ENCODE measurements around the gene NFIC.

DNA sequence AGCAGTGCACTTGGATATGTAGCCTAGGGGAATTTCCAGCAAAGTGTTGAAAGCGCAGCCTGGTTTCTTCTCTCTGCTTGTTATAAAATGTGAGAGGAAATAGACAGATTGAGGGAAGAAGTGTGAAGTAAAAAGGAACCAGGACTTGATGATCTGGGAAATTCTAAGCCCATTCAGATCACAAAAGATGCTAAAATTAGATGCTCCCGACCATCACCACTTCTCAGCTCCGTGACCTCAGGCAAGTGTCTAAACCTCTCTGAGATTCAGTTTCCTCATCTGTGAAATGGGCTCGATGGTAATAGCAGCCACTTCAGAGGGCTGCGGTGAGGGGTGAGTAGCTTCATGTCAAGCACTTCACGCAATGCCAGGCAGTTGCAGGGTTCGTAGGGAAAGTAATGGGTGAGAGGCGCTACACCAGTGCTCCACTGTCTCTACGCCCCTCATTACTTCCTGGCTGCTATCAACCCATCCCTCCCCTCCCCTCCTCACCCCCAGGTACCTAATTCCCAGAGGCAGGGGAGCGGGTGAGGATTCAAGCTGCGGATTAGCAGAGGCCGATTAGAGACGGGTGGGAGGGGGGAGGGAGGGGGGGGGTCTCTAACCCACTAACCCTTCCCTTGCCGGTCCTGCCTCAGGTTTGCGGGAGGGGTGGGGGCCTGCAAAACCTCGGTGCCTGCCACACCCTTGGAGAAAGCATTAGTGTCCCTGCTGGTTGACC lies 9.0 kb upstream of the NFIC start:
- TF ChIP-seq FOSB (CRISPR knock-in tag; IDR thresholded peaks at IDR 0.05) (no peak), POLR2A (IDR thresholded peaks at IDR 0.05; ENCODE audit: low read length) (no peak), TP53 (CRISPR knock-in tag; IDR thresholded peaks at IDR 0.05) (no peak)
- TF ChIP-seq, protein P1, sequence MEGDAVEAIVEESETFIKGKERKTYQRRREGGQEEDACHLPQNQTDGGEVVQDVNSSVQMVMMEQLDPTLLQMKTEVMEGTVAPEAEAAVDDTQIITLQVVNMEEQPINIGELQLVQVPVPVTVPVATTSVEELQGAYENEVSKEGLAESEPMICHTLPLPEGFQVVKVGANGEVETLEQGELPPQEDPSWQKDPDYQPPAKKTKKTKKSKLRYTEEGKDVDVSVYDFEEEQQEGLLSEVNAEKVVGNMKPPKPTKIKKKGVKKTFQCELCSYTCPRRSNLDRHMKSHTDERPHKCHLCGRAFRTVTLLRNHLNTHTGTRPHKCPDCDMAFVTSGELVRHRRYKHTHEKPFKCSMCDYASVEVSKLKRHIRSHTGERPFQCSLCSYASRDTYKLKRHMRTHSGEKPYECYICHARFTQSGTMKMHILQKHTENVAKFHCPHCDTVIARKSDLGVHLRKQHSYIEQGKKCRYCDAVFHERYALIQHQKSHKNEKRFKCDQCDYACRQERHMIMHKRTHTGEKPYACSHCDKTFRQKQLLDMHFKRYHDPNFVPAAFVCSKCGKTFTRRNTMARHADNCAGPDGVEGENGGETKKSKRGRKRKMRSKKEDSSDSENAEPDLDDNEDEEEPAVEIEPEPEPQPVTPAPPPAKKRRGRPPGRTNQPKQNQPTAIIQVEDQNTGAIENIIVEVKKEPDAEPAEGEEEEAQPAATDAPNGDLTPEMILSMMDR (IDR thresholded peaks at IDR 0.05), result no peak
- TF ChIP-seq, protein P2, sequence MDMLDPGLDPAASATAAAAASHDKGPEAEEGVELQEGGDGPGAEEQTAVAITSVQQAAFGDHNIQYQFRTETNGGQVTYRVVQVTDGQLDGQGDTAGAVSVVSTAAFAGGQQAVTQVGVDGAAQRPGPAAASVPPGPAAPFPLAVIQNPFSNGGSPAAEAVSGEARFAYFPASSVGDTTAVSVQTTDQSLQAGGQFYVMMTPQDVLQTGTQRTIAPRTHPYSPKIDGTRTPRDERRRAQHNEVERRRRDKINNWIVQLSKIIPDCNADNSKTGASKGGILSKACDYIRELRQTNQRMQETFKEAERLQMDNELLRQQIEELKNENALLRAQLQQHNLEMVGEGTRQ (IDR thresholded peaks at IDR 0.05), result no peak

Data from A549 (cell line).